Naive thymus-derived CD8-positive, alpha-beta T cell (primary cell): ENCODE results near the gene SHC4. TPM values are rescaled to one million over a fixed set of nuclear protein-coding genes. Genes with fewer than 3 reads are reported as not detected.
"Not testable (repeated sequence)": the region's sequence is repeated elsewhere in the genome, so short reads cannot be mapped to it uniquely, and the experiment has no call there.

ENCODE experiments used
- ATAC-seq, 2 donors: fragments of 150-1000 bp; cut with Tn5 transposase in 1 of 2; sonication (Bioruptor Pico), chemical (Tn5 transposase) in 1 of 2; 1 replicate in 1 of 2; 2 replicates in 1 of 2; pipeline ENCODE4 v1.10.0; 2021; ENCODE audit warnings: mild to moderate bottlenecking in 2 of 2, moderate library complexity in 2 of 2
- POLR2A ChIA-PET: fragments of 350-600 bp; sonication (Branson Sonifier 250); formaldehyde crosslinking; loops from one replicate; lab custom pipeline; 2021; ENCODE audit warnings: antibody characterized with exemption; lab: Charles Lee
- DNase-seq, 10 donors: peaks; one replicate each; pipeline versions ENCODE4 v3.0.0 to v3.0.0-alpha.2; 2020 to 2022
- H3K27ac Mint-ChIP-seq, 10 donors: one replicate each; pipeline ENCODE4 v1.8.0; 2020 to 2022; ENCODE audit warnings: mild to moderate bottlenecking in 10 of 10, mixed read lengths in 10 of 10, moderate library complexity in 4 of 10, inconsistent platforms in 1 of 10
- H3K27me3 Mint-ChIP-seq, 5 donors: one replicate each; pipeline ENCODE4 v1.8.0; 2021 to 2022; ENCODE audit warnings: mixed read lengths in 5 of 5
- H3K36me3 Mint-ChIP-seq, 3 donors: one replicate each; pipeline ENCODE4 v1.8.0; 2020 to 2022; ENCODE audit warnings: mixed read lengths in 3 of 3, mild to moderate bottlenecking in 2 of 3, inconsistent platforms in 1 of 3
- H3K4me1 Mint-ChIP-seq, 4 donors: one replicate each; pipeline ENCODE4 v1.8.0; 2021 to 2022; ENCODE audit warnings: mixed read lengths in 4 of 4
- H3K4me3 Mint-ChIP-seq, 10 donors: one replicate each; pipeline ENCODE4 v1.8.0; 2020 to 2022; ENCODE audit warnings: mild to moderate bottlenecking in 10 of 10, mixed read lengths in 10 of 10, moderate library complexity in 6 of 10, inconsistent platforms in 1 of 10
- H3K9me3 Mint-ChIP-seq, 9 donors: one replicate each; pipeline ENCODE4 v1.8.0; 2020 to 2022; ENCODE audit warnings: mixed read lengths in 9 of 9, mild to moderate bottlenecking in 3 of 9, inconsistent platforms in 1 of 9, moderate library complexity in 1 of 9
- polyA plus RNA-seq, 3 donors: library from polyadenylated mRNA; unstranded; fragments of 300-500 nt; fragmentation: Illumina TruSeq; gene quantifications; one replicate each; pipeline ENCODE4 v1.2.3, GENCODE V29; 2021
- total RNA-seq, 8 experiments: library from RNA in 2 of 8; stranded (reverse) in 2 of 8; gene quantifications; one replicate each; pipeline ENCODE4 v1.2.3 and lab custom pipeline; 2021 to 2026

SHC4 gene
- total and polyA plus RNA-seq, 5 experiments from 2014 or later: not detected

- POLR2A ChIA-PET: interaction anchor here (1.3 kb wide), 1 partner anchor 9 kb away, joined by 3 read pairs; the partner anchor contains the start of gene EID1
- no peaks in the 10 kb centered on the region for H3K36me3 Mint-ChIP-seq
- H3K4me3 Mint-ChIP-seq: no peak overlapping the region
- H3K27me3 Mint-ChIP-seq: peaks cover 17 to 66% (median 29%) of the 10 kb centered on the region in 5 donors
- H3K27ac Mint-ChIP-seq: no peak overlapping the region
- ATAC-seq (no peak), DNase-seq (no peak)
- H3K4me1 Mint-ChIP-seq: no peaks in the 10 kb centered on the region
- H3K9me3 Mint-ChIP-seq: no peaks in the 10 kb centered on the region
Measured at GRCh38 chr15:48868536-48868935, 95.2 kb downstream of the SHC4 start.

GRCh38 chr15:48868023-48868422, 95.7 kb downstream of the SHC4 start:
- Mint-ChIP-seq H3K4me3 (no peak overlapping the region), H3K4me1 (no peaks in the 10 kb centered on the region), H3K9me3 (no peaks in the 10 kb centered on the region), H3K36me3 (no peaks in the 10 kb centered on the region), H3K27ac (no peak overlapping the region), H3K27me3 (peaks cover 14 to 61% (median 26%) of the 10 kb centered on the region in 5 donors)
- no peak for ATAC-seq
- DNase-seq: no peak
- POLR2A ChIA-PET: interaction anchor here (1.3 kb wide), 1 partner anchor 10 kb away, joined by 3 read pairs; the partner anchor contains the start of gene EID1

GRCh38 chr15:48866141-48866563, 97.6 kb downstream of the SHC4 start:
- Mint-ChIP-seq H3K27me3 (peaks cover 4 to 42% (median 13%) of the 10 kb centered on the region in 5 donors), H3K27ac (no peak overlapping the region), H3K9me3 (no peaks in the 10 kb centered on the region), H3K4me1 (no peaks in the 10 kb centered on the region), H3K36me3 (no peaks in the 10 kb centered on the region), H3K4me3 (no peak overlapping the region)
- ATAC-seq (no peak), DNase-seq (no peak)
- POLR2A ChIA-PET: no interaction called here

- Mint-ChIP-seq H3K27me3 (peaks cover 0 to 36% (median 9%) of the 10 kb centered on the region in 5 donors), H3K36me3 (no peaks in the 10 kb centered on the region), H3K27ac (no peak overlapping the region), H3K9me3 (no peaks in the 10 kb centered on the region), H3K4me3 (no peak overlapping the region), H3K4me1 (no peaks in the 10 kb centered on the region)
- DNase-seq (no peak), ATAC-seq (no peak)
- POLR2A ChIA-PET: no interaction called here
Measured at GRCh38 chr15:48865370-48866079, 98.2 kb downstream of the SHC4 start.

- H3K4me1 Mint-ChIP-seq: no peaks in the 10 kb centered on the region
- H3K27me3 Mint-ChIP-seq: peaks cover under 1 to 15% (median 4%) of the 10 kb centered on the region in 5 donors
- H3K36me3 Mint-ChIP-seq: no peaks in the 10 kb centered on the region
- H3K9me3 Mint-ChIP-seq: no peaks in the 10 kb centered on the region
- DNase-seq (no peak), ATAC-seq (no peak)
- no peak overlapping the region for H3K4me3 Mint-ChIP-seq
- POLR2A ChIA-PET: no interaction called here
- H3K27ac Mint-ChIP-seq: peak overlapping the region in 1 of 10 donors; percentile 74
Measured at GRCh38 chr15:48862705-48863104, 101.0 kb downstream of the SHC4 start.

- Mint-ChIP-seq H3K4me1 (no peaks in the 10 kb centered on the region), H3K27me3 (peaks cover 0 to 10% (median 4%) of the 10 kb centered on the region in 5 donors), H3K4me3 (no peak overlapping the region), H3K27ac (no peak overlapping the region), H3K9me3 (no peaks in the 10 kb centered on the region), H3K36me3 (no peaks in the 10 kb centered on the region)
- POLR2A ChIA-PET: interaction anchor here (0.5 kb wide), 1 partner anchor 1284 kb away, joined by 4 read pairs; no protein-coding TSS in a partner anchor
- peak; percentile 49 to 68 for ATAC-seq
- peak in 9 of 10 donors; percentile 15 to 71 (median 47) for DNase-seq
Measured at GRCh38 chr15:48861813-48862431, 101.8 kb downstream of the SHC4 start.

GRCh38 chr15:48859426-48859825, 104.3 kb downstream of the SHC4 start:
- POLR2A ChIA-PET: no interaction called here
- Mint-ChIP-seq H3K36me3 (no peaks in the 10 kb centered on the region), H3K4me3 (no peak overlapping the region), H3K27ac (no peak overlapping the region), H3K4me1 (peaks cover 0 to 2% (median 0%) of the 10 kb centered on the region in 4 donors), H3K27me3 (peaks cover 0 to 5% (median 1%) of the 10 kb centered on the region in 5 donors), H3K9me3 (no peaks in the 10 kb centered on the region)
- no peak for DNase-seq
- no peak for ATAC-seq

- Mint-ChIP-seq H3K36me3 (no peaks in the 10 kb centered on the region), H3K4me1 (peaks cover 0 to 2% (median 0%) of the 10 kb centered on the region in 4 donors), H3K27ac (peak overlapping the region in 1 of 10 donors; percentile 4), H3K4me3 (no peak overlapping the region), H3K27me3 (peaks cover 0 to 5% (median 1%) of the 10 kb centered on the region in 5 donors), H3K9me3 (no peaks in the 10 kb centered on the region)
- DNase-seq (no peak), ATAC-seq (no peak)
- POLR2A ChIA-PET: no interaction called here
Measured at GRCh38 chr15:48858401-48858800, 105.3 kb downstream of the SHC4 start.

GRCh38 chr15:48856942-48857341, 106.8 kb downstream of the SHC4 start:
- POLR2A ChIA-PET: no interaction called here
- ATAC-seq (no peak), DNase-seq (no peak)
- Mint-ChIP-seq H3K9me3 (no peaks in the 10 kb centered on the region), H3K27ac (no peak overlapping the region), H3K27me3 (peaks cover 0 to 6% (median 3%) of the 10 kb centered on the region in 5 donors), H3K4me1 (peaks cover 0 to 2% (median 0%) of the 10 kb centered on the region in 4 donors), H3K4me3 (no peak overlapping the region), H3K36me3 (no peaks in the 10 kb centered on the region)

GRCh38 chr15:48855501-48856440, 107.9 kb downstream of the SHC4 start:
- DNase-seq (no peak), ATAC-seq (no peak)
- no peak overlapping the region for H3K27ac Mint-ChIP-seq
- peaks cover 0 to 12% (median 8%) of the 10 kb centered on the region in 5 donors for H3K27me3 Mint-ChIP-seq
- H3K9me3 Mint-ChIP-seq: no peaks in the 10 kb centered on the region
- H3K4me1 Mint-ChIP-seq: peaks cover 0 to 2% (median 0%) of the 10 kb centered on the region in 4 donors
- POLR2A ChIA-PET: no interaction called here
- H3K36me3 Mint-ChIP-seq: no peaks in the 10 kb centered on the region
- H3K4me3 Mint-ChIP-seq: no peak overlapping the region

GRCh38 chr15:48854434-48854833, 109.3 kb downstream of the SHC4 start:
- POLR2A ChIA-PET, H3K9me3 Mint-ChIP-seq, H3K4me1 Mint-ChIP-seq, DNase-seq, H3K4me3 Mint-ChIP-seq, H3K27ac Mint-ChIP-seq, H3K36me3 Mint-ChIP-seq, ATAC-seq: not testable (repeated sequence)
- H3K27me3 Mint-ChIP-seq: peaks cover 4 to 16% (median 11%) of the 10 kb centered on the region in 5 donors

GRCh38 chr15:48851956-48852355, 111.8 kb downstream of the SHC4 start:
- H3K27me3 Mint-ChIP-seq: peaks cover 6 to 22% (median 19%) of the 10 kb centered on the region in 5 donors
- no peaks in the 10 kb centered on the region for H3K36me3 Mint-ChIP-seq
- H3K4me1 Mint-ChIP-seq: peaks cover 0 to 3% (median 0%) of the 10 kb centered on the region in 4 donors
- H3K27ac Mint-ChIP-seq: no peak overlapping the region
- DNase-seq (no peak), ATAC-seq (no peak)
- no peak overlapping the region for H3K4me3 Mint-ChIP-seq
- POLR2A ChIA-PET: no interaction called here
- H3K9me3 Mint-ChIP-seq: no peaks in the 10 kb centered on the region
